ENCODE results near the gene MPPED1. TPM values are rescaled to one million over a fixed set of nuclear protein-coding genes. Genes with fewer than 3 reads are reported as not detected.

MPPED1 gene
- total RNA-seq, 2 experiments from 2014 or later, result not detected

GRCh38 chr22:43384863-43385262 is 27.0 kb upstream of the MPPED1 start:
- POLR2A ChIA-PET, result no interaction called here
- no peak for ATAC-seq
- Mint-ChIP-seq H3K9me3 (ENCODE audit: low read depth) (no peaks in the 10 kb centered on the region), H3K4me1 (no peaks in the 10 kb centered on the region), H3K27ac (no peak overlapping the region), H3K27me3 (peaks cover 14% of the 10 kb centered on the region), H3K4me3 (no peak overlapping the region), H3K36me3 (ENCODE audit: low read depth) (no peaks in the 10 kb centered on the region)
- no peak for DNase-seq
- CTCF ChIA-PET, result interaction anchor here (0.6 to 1.3 kb wide), 5 partner anchors 112 to 1133 kb away, joined by 3 to 5 read pairs (median 3); no protein-coding TSS in a partner anchor
- intact Hi-C loops (cut with DNase I, micrococcal nuclease), result loop anchor here (1.0 to 5.0 kb wide), 4 partner anchors 39 to 357 kb away; no protein-coding TSS in a partner anchor

- ChIA-PET CTCF (interaction anchor here (0.6 to 1.3 kb wide), 8 partner anchors 8 to 469 kb away, joined by 3 to 5 read pairs (median 3); no protein-coding TSS in a partner anchor), POLR2A (no interaction called here)
- Mint-ChIP-seq H3K27me3 (peaks cover 12% of the 10 kb centered on the region), H3K4me3 (no peak overlapping the region), H3K27ac (no peak overlapping the region), H3K36me3 (ENCODE audit: low read depth) (no peaks in the 10 kb centered on the region), H3K4me1 (no peaks in the 10 kb centered on the region), H3K9me3 (ENCODE audit: low read depth) (no peaks in the 10 kb centered on the region)
- intact Hi-C loops (cut with DNase I, micrococcal nuclease), result loop anchor here (1.0 to 5.0 kb wide), 4 partner anchors 40 to 356 kb away; no protein-coding TSS in a partner anchor
- ATAC-seq (peak; percentile 93), DNase-seq (peak; percentile 85)
These were observed 25.8 kb upstream of the MPPED1 start for GRCh38 chr22:43385770-43386641.

GRCh38 chr22:43387815-43388214 is 24.0 kb upstream of the MPPED1 start:
- H3K4me3 Mint-ChIP-seq, result no peak overlapping the region
- H3K36me3 Mint-ChIP-seq (ENCODE audit: low read depth), result no peaks in the 10 kb centered on the region
- peaks cover 12% of the 10 kb centered on the region for H3K27me3 Mint-ChIP-seq
- intact Hi-C loops (cut with DNase I, micrococcal nuclease), result loop anchor here in 1 of 2 experiments (1.0 to 5.0 kb wide), 4 partner anchors 93 to 1238 kb away; no protein-coding TSS in a partner anchor
- ATAC-seq, result no peak
- ChIA-PET CTCF (interaction anchor here (0.7 to 1.4 kb wide), 5 partner anchors 42 to 253 kb away, joined by 3 to 4 read pairs (median 3); no protein-coding TSS in a partner anchor), POLR2A (no interaction called here)
- no peaks in the 10 kb centered on the region for H3K4me1 Mint-ChIP-seq
- H3K9me3 Mint-ChIP-seq (ENCODE audit: low read depth), result no peaks in the 10 kb centered on the region
- H3K27ac Mint-ChIP-seq, result no peak overlapping the region
- no peak for DNase-seq

GRCh38 chr22:43388420-43388851 is 23.4 kb upstream of the MPPED1 start:
- ChIA-PET CTCF (interaction anchor here (0.6 to 1.3 kb wide), 6 partner anchors 10 to 329 kb away, joined by 3 to 5 read pairs (median 4); no protein-coding TSS in a partner anchor), POLR2A (no interaction called here)
- intact Hi-C loops (cut with DNase I, micrococcal nuclease), result loop anchor here in 1 of 2 experiments (1.0 to 5.0 kb wide), 4 partner anchors 93 to 1238 kb away; no protein-coding TSS in a partner anchor
- Mint-ChIP-seq H3K27ac (no peak overlapping the region), H3K4me3 (no peak overlapping the region), H3K9me3 (ENCODE audit: low read depth) (no peaks in the 10 kb centered on the region), H3K27me3 (peaks cover 12% of the 10 kb centered on the region), H3K36me3 (ENCODE audit: low read depth) (no peaks in the 10 kb centered on the region), H3K4me1 (no peaks in the 10 kb centered on the region)
- ATAC-seq (peak; percentile 60), DNase-seq (peak; percentile 86)

GRCh38 chr22:43389227-43389836 is 22.5 kb upstream of the MPPED1 start:
- Mint-ChIP-seq H3K9me3 (ENCODE audit: low read depth) (no peaks in the 10 kb centered on the region), H3K27me3 (peaks cover 12% of the 10 kb centered on the region), H3K4me3 (no peak overlapping the region), H3K27ac (no peak overlapping the region), H3K36me3 (ENCODE audit: low read depth) (no peaks in the 10 kb centered on the region), H3K4me1 (no peaks in the 10 kb centered on the region)
- ChIA-PET CTCF (interaction anchor here (0.7 to 1.3 kb wide), 4 partner anchors 11 to 397 kb away, joined by 3 to 5 read pairs (median 3); no protein-coding TSS in a partner anchor), POLR2A (no interaction called here)
- intact Hi-C loops (cut with DNase I, micrococcal nuclease), result loop anchor here in 1 of 2 experiments (2.0 to 5.0 kb wide), 2 partner anchors 353 to 495 kb away; no protein-coding TSS in a partner anchor
- ATAC-seq (no peak), DNase-seq (no peak)

GRCh38 chr22:43390166-43390565 is 21.6 kb upstream of the MPPED1 start:
- ChIA-PET POLR2A (no interaction called here), CTCF (interaction anchor here (1.0 kb wide), 1 partner anchor 112 kb away, joined by 3 read pairs; no protein-coding TSS in a partner anchor)
- intact Hi-C loops (cut with DNase I, micrococcal nuclease), result no loop called here
- ATAC-seq (no peak), DNase-seq (no peak)
- no peaks in the 10 kb centered on the region for H3K9me3 Mint-ChIP-seq (ENCODE audit: low read depth)
- no peak overlapping the region for H3K27ac Mint-ChIP-seq
- H3K4me3 Mint-ChIP-seq, result no peak overlapping the region
- H3K27me3 Mint-ChIP-seq, result peaks cover 12% of the 10 kb centered on the region
- no peaks in the 10 kb centered on the region for H3K36me3 Mint-ChIP-seq (ENCODE audit: low read depth)
- H3K4me1 Mint-ChIP-seq, result no peaks in the 10 kb centered on the region

GRCh38 chr22:43390872-43391271 is 20.9 kb upstream of the MPPED1 start:
- DNase-seq (no peak), ATAC-seq (no peak)
- ChIA-PET POLR2A (no interaction called here), CTCF (no interaction called here)
- no peak overlapping the region for H3K4me3 Mint-ChIP-seq
- intact Hi-C loops (cut with DNase I, micrococcal nuclease), result no loop called here
- H3K27ac Mint-ChIP-seq, result no peak overlapping the region
- no peaks in the 10 kb centered on the region for H3K36me3 Mint-ChIP-seq (ENCODE audit: low read depth)
- no peaks in the 10 kb centered on the region for H3K9me3 Mint-ChIP-seq (ENCODE audit: low read depth)
- H3K4me1 Mint-ChIP-seq, result no peaks in the 10 kb centered on the region
- peaks cover 12% of the 10 kb centered on the region for H3K27me3 Mint-ChIP-seq

- no peak for DNase-seq
- no peaks in the 10 kb centered on the region for H3K36me3 Mint-ChIP-seq (ENCODE audit: low read depth)
- intact Hi-C loops (cut with DNase I, micrococcal nuclease), result no loop called here
- POLR2A ChIA-PET, result no interaction called here
- CTCF ChIA-PET, result no interaction called here
- H3K27ac Mint-ChIP-seq, result no peak overlapping the region
- H3K4me1 Mint-ChIP-seq, result no peaks in the 10 kb centered on the region
- no peak overlapping the region for H3K4me3 Mint-ChIP-seq
- no peaks in the 10 kb centered on the region for H3K9me3 Mint-ChIP-seq (ENCODE audit: low read depth)
- no peak for ATAC-seq
- H3K27me3 Mint-ChIP-seq, result peaks cover 12% of the 10 kb centered on the region
These were observed 20.5 kb upstream of the MPPED1 start for GRCh38 chr22:43391306-43391705.

GRCh38 chr22:43392385-43392989 is 19.3 kb upstream of the MPPED1 start:
- Mint-ChIP-seq H3K27ac (no peak overlapping the region), H3K27me3 (peaks cover 7% of the 10 kb centered on the region), H3K4me3 (no peak overlapping the region), H3K9me3 (ENCODE audit: low read depth) (no peaks in the 10 kb centered on the region), H3K36me3 (ENCODE audit: low read depth) (no peaks in the 10 kb centered on the region), H3K4me1 (no peaks in the 10 kb centered on the region)
- ChIA-PET CTCF (no interaction called here), POLR2A (no interaction called here)
- ATAC-seq, result no peak
- no peak for DNase-seq
- intact Hi-C loops (cut with DNase I, micrococcal nuclease), result no loop called here

GRCh38 chr22:43393132-43393843 is 18.5 kb upstream of the MPPED1 start:
- DNase-seq (no peak), ATAC-seq (no peak)
- Mint-ChIP-seq H3K9me3 (ENCODE audit: low read depth) (no peaks in the 10 kb centered on the region), H3K4me1 (no peaks in the 10 kb centered on the region), H3K4me3 (no peak overlapping the region), H3K27me3 (peaks cover 2% of the 10 kb centered on the region), H3K27ac (no peak overlapping the region), H3K36me3 (ENCODE audit: low read depth) (no peaks in the 10 kb centered on the region)
- CTCF ChIA-PET, result no interaction called here
- POLR2A ChIA-PET, result no interaction called here
- intact Hi-C loops (cut with DNase I, micrococcal nuclease), result no loop called here
